H9 (cell line): ENCODE results near the gene NDUFV2. TPM values are rescaled to one million over a fixed set of nuclear protein-coding genes. Genes with fewer than 3 reads are reported as not detected.

Experiments
- DNase-seq: peaks from one replicate; pipeline ENCODE4 v3.0.0-alpha.2; 2017
- H2AFZ ChIP-seq: one replicate; pipeline ENCODE4 v1.6.1; 2013; ENCODE audit warnings: mild to moderate bottlenecking, low read length, control low read depth, moderate library complexity
- H2AK5ac ChIP-seq: 2 replicates; pipeline ENCODE4 v1.6.1; 2013; ENCODE audit warnings: low read length, control low read depth, mixed read lengths; ENCODE audit not compliant: insufficient read length
- H2BK120ac ChIP-seq: one replicate; pipeline ENCODE4 v1.6.1; 2013; ENCODE audit warnings: low read depth, mild to moderate bottlenecking, low read length, control low read depth, inconsistent platforms; ENCODE audit not compliant: poor library complexity, severe bottlenecking
- H2BK12ac ChIP-seq: 2 replicates; pipeline ENCODE4 v1.6.1; 2013; ENCODE audit warnings: low read length, control low read depth, mixed read lengths, low read depth; ENCODE audit not compliant: insufficient read length
- H2BK15ac ChIP-seq: 2 replicates; pipeline ENCODE4 v1.6.1; 2013; ENCODE audit warnings: low read depth, low read length, control low read depth
- H2BK20ac ChIP-seq: one replicate; pipeline ENCODE4 v1.6.1; 2013; ENCODE audit warnings: low read depth, mild to moderate bottlenecking, low read length, control low read depth, inconsistent platforms; ENCODE audit not compliant: poor library complexity, severe bottlenecking
- H2BK5ac ChIP-seq: 2 replicates; pipeline ENCODE4 v1.6.1; 2013; ENCODE audit warnings: low read length, control low read depth, mixed read lengths; ENCODE audit not compliant: insufficient read length
- H3K14ac ChIP-seq: 2 replicates; pipeline ENCODE4 v1.6.1; 2013; ENCODE audit warnings: low read length, control low read depth; ENCODE audit not compliant: insufficient read depth
- H3K18ac ChIP-seq: 2 replicates; pipeline ENCODE4 v1.6.1; 2013; ENCODE audit warnings: low read depth, mild to moderate bottlenecking, mixed read lengths, low read length, control low read depth; ENCODE audit not compliant: insufficient read length
- H3K23ac ChIP-seq: 2 replicates; pipeline ENCODE4 v1.6.1; 2013; ENCODE audit warnings: low read length, control low read depth, mixed read lengths, low read depth; ENCODE audit not compliant: insufficient read length
- H3K23me2 ChIP-seq: 2 replicates; pipeline ENCODE4 v1.6.1; 2013; ENCODE audit warnings: low read depth, mild to moderate bottlenecking, mixed read lengths, low read length, control low read depth; ENCODE audit not compliant: insufficient read length, poor library complexity, severe bottlenecking
- H3K27ac ChIP-seq: 2 replicates; pipeline ENCODE4 v1.5.1; 2013; ENCODE audit warnings: low read length, control low read depth, mixed read lengths, low read depth; ENCODE audit not compliant: insufficient read length
- H3K27me3 ChIP-seq: 2 replicates; pipeline ENCODE4 v1.6.1; 2013; ENCODE audit warnings: low read length, control low read depth, inconsistent platforms; ENCODE audit not compliant: insufficient read depth
- H3K4ac ChIP-seq: 2 replicates; pipeline ENCODE4 v1.6.1; 2013; ENCODE audit warnings: low read depth, mild to moderate bottlenecking, control low read depth, inconsistent platforms, low read length, moderate library complexity
- H3K4me1 ChIP-seq: 2 replicates; pipeline ENCODE4 v1.6.1; 2013; ENCODE audit warnings: low read length, control low read depth, inconsistent platforms; ENCODE audit not compliant: insufficient read depth
- H3K4me2 ChIP-seq: 2 replicates; pipeline ENCODE4 v1.6.1; 2013; ENCODE audit warnings: low read length, control low read depth, mixed read lengths; ENCODE audit not compliant: insufficient read length, insufficient read depth
- H3K56ac ChIP-seq: 2 replicates; pipeline ENCODE4 v1.6.1; 2013; ENCODE audit warnings: low read depth, mild to moderate bottlenecking, mixed read lengths, low read length, control low read depth; ENCODE audit not compliant: insufficient read length
- H3K79me1 ChIP-seq: 2 replicates; pipeline ENCODE4 v1.6.1; 2013; ENCODE audit warnings: low read depth, mild to moderate bottlenecking, moderate library complexity, low read length, control low read depth, inconsistent platforms; ENCODE audit not compliant: insufficient read depth, poor library complexity, severe bottlenecking
- H3K79me2 ChIP-seq: 2 replicates; pipeline ENCODE4 v1.6.1; 2013; ENCODE audit warnings: low read length, control low read depth, inconsistent platforms; ENCODE audit not compliant: insufficient read depth
- H3K9ac ChIP-seq: 2 replicates; pipeline ENCODE4 v1.6.1; 2013; ENCODE audit warnings: low read length, control low read depth, mixed read lengths; ENCODE audit not compliant: insufficient read length; ENCODE audit errors: extremely low read depth
- H3K9me3 ChIP-seq: one replicate; pipeline ENCODE4 v1.6.1; 2013; ENCODE audit warnings: low read depth, low read length, inconsistent platforms; ENCODE audit not compliant: control insufficient read depth
- H3T11ph ChIP-seq: one replicate; pipeline ENCODE4 v1.6.1; 2013; ENCODE audit warnings: mild to moderate bottlenecking, low read length, control low read depth, inconsistent platforms
- H4K20me1 ChIP-seq: one replicate; pipeline ENCODE4 v1.6.1; 2013; ENCODE audit not compliant: control insufficient read depth, insufficient read length, insufficient read depth
- H4K5ac ChIP-seq: 2 replicates; pipeline ENCODE4 v1.6.1; 2013; ENCODE audit warnings: low read depth, mild to moderate bottlenecking, mixed read lengths, low read length, control low read depth; ENCODE audit not compliant: insufficient read length
- H4K8ac ChIP-seq: replicated peaks from 2 replicates; pipeline ENCODE4 v1.6.1; 2013; ENCODE audit warnings: low read length, control low read depth, mixed read lengths, low read depth; ENCODE audit not compliant: insufficient read length
- H4K91ac ChIP-seq: 2 replicates; pipeline ENCODE4 v1.6.1; 2013; ENCODE audit warnings: low read depth, mild to moderate bottlenecking, moderate library complexity, mixed read lengths, low read length, control low read depth; ENCODE audit not compliant: insufficient read length
- H3K27ac Mint-ChIP-seq, 3 experiments: 2 replicates in 2 of 3; 3 replicates in 1 of 3; pipeline ENCODE4 v1.8.0; 2020 to 2021; ENCODE audit warnings: mixed read lengths in 3 of 3, mild to moderate bottlenecking in 1 of 3, moderate library complexity in 1 of 3
- H3K27me3 Mint-ChIP-seq: 2 replicates; pipeline ENCODE4 v1.8.0; 2021; ENCODE audit warnings: low read depth, mild to moderate bottlenecking, moderate library complexity, mixed read lengths
- H3K36me3 Mint-ChIP-seq, 3 experiments: 2 replicates in 2 of 3; 3 replicates in 1 of 3; pipeline ENCODE4 v1.8.0; 2020 to 2021; ENCODE audit warnings: low read depth in 3 of 3, mixed read lengths in 3 of 3; ENCODE audit not compliant: insufficient read depth in 1 of 3
- H3K4me1 Mint-ChIP-seq, 2 experiments: 2 replicates each; pipeline ENCODE4 v1.8.0; 2020; ENCODE audit warnings: mixed read lengths in 2 of 2
- H3K4me3 Mint-ChIP-seq, 2 experiments: 2 replicates in 1 of 2; 3 replicates in 1 of 2; pipeline ENCODE4 v1.8.0; 2020 to 2021; ENCODE audit warnings: mild to moderate bottlenecking in 2 of 2, mixed read lengths in 2 of 2, moderate library complexity in 1 of 2
- H3K9me3 Mint-ChIP-seq, 2 experiments: 2 replicates in 1 of 2; 3 replicates in 1 of 2; pipeline ENCODE4 v1.8.0; 2020; ENCODE audit warnings: mild to moderate bottlenecking in 2 of 2, mixed read lengths in 2 of 2, moderate library complexity in 1 of 2
- CTCF ChIP-seq: fragments of 200-600 bp; sonication (generic); conservative IDR thresholded peaks from 3 replicates; pipeline ENCODE4 v1.8.0; 2021; ENCODE audit warnings: antibody characterized with exemption, mild to moderate bottlenecking
- WGBS: extraction: QIAGEN DNeasy Blood & Tissue Kit; methylation state at CpG from one replicate; pipeline ENCODE4 v1.1.7; 2013; ENCODE audit warnings: missing lambda C conversion rate, low lambda C conversion rate, mixed read lengths; ENCODE audit not compliant: insufficient read length; ENCODE audit errors: extremely low coverage; 5-methylcytosine and 5-hydroxymethylcytosine counted together
- total RNA-seq: library from RNA; stranded (reverse); gene quantifications from 2 replicates; pipeline ENCODE4 v1.2.1, GENCODE V29; 2021

Gene NDUFV2
- total RNA-seq, 1 experiment from 2014 or later, result 206 TPM

GRCh38 chr18:9177466-9177865 is 75.0 kb downstream of the NDUFV2 start:
- H2BK120ac ChIP-seq, result no peak overlapping the region
- no peak overlapping the region for H3K27ac Mint-ChIP-seq
- no peaks in the 10 kb centered on the region for H3K27me3 ChIP-seq
- no peaks in the 10 kb centered on the region for H3K23me2 ChIP-seq
- no peak overlapping the region for H4K91ac ChIP-seq
- H3K27ac ChIP-seq, result no peak overlapping the region
- H4K8ac ChIP-seq, result no peak overlapping the region
- H3K4ac ChIP-seq, result no peak overlapping the region
- no peaks in the 10 kb centered on the region for H3K79me2 ChIP-seq
- H2BK20ac ChIP-seq, result no peak overlapping the region
- no peaks in the 10 kb centered on the region for H3K79me1 ChIP-seq
- WGBS, result no CpG with 5 or more reads among the region's 4 CpGs
- no peaks in the 10 kb centered on the region for H3K4me1 ChIP-seq
- no peak overlapping the region for H2BK15ac ChIP-seq
- TF ChIP-seq CTCF, result no peak
- H2AK5ac ChIP-seq, result no peak overlapping the region
- H3K9ac ChIP-seq, result no peak overlapping the region
- no peak overlapping the region for H2BK5ac ChIP-seq
- H3K27me3 Mint-ChIP-seq, result no peaks in the 10 kb centered on the region
- no peak overlapping the region for H3T11ph ChIP-seq
- no peaks in the 10 kb centered on the region for H4K20me1 ChIP-seq
- no peak overlapping the region for H3K14ac ChIP-seq
- no peak for DNase-seq
- no peaks in the 10 kb centered on the region for H3K9me3 ChIP-seq
- H3K23ac ChIP-seq, result no peak overlapping the region
- H3K36me3 Mint-ChIP-seq, result peaks cover 0 to 4% (median 2%) of the 10 kb centered on the region in 3 experiments; a peak in 1 of 7 replicates
- 0 out of 4 replicates have a peak, but pooled peaks cover 0 to 1% of the 10 kb centered on the region in 2 experiments for H3K4me1 Mint-ChIP-seq
- H3K4me3 Mint-ChIP-seq, result no peak overlapping the region
- no peak overlapping the region for H3K4me2 ChIP-seq
- no peak overlapping the region for H3K18ac ChIP-seq
- H2AFZ ChIP-seq, result no peak overlapping the region
- no peak overlapping the region for H4K5ac ChIP-seq
- H3K56ac ChIP-seq, result no peak overlapping the region
- H3K9me3 Mint-ChIP-seq, result no peaks in the 10 kb centered on the region
- H2BK12ac ChIP-seq, result no peak overlapping the region
